Activated CD8-positive, alpha-beta memory T cell treated with anti-CD3 and anti-CD28 coated beads for 1 hour (primary cell): ENCODE data around the gene ZBTB20.

Experiments
- DNase-seq, 2 donors: peaks; one replicate each; pipeline ENCODE4 v3.0.0-alpha.2; 2020; ENCODE audit warnings: low read depth in 1 of 2; ENCODE audit errors: extremely low read depth in 1 of 2

The ZBTB20 gene

GRCh38 chr3:114363554-114364202, 783.4 kb downstream of the ZBTB20 start:
- no peak for DNase-seq

- no peak for DNase-seq
Measured at GRCh38 chr3:114362815-114363214, 784.3 kb downstream of the ZBTB20 start.

GRCh38 chr3:114361391-114361790, 785.7 kb downstream of the ZBTB20 start:
- no peak for DNase-seq

GRCh38 chr3:114356525-114356924, 790.6 kb downstream of the ZBTB20 start:
- DNase-seq: no peak

GRCh38 chr3:114356066-114356465, 791.0 kb downstream of the ZBTB20 start:
- DNase-seq: no peak

GRCh38 chr3:114355653-114356052, 791.4 kb downstream of the ZBTB20 start:
- DNase-seq: no peak

- no peak for DNase-seq
Measured at GRCh38 chr3:114351822-114352145, 795.3 kb downstream of the ZBTB20 start.

GRCh38 chr3:114351123-114351821, 795.8 kb downstream of the ZBTB20 start:
- DNase-seq: no peak

- no peak for DNase-seq
Measured at GRCh38 chr3:114350690-114351089, 796.4 kb downstream of the ZBTB20 start.

- DNase-seq: no peak
Measured at GRCh38 chr3:114350271-114350670, 796.8 kb downstream of the ZBTB20 start.

- DNase-seq: no peak
Measured at GRCh38 chr3:114344492-114344891, 802.6 kb downstream of the ZBTB20 start.

- DNase-seq: no peak
Measured at GRCh38 chr3:114338651-114339357, 808.3 kb downstream of the ZBTB20 start.

- DNase-seq: no peak
Measured at GRCh38 chr3:114336857-114337256, 810.2 kb downstream of the ZBTB20 start.

- DNase-seq: no peak
Measured at GRCh38 chr3:114336122-114336697, 810.9 kb downstream of the ZBTB20 start.

- DNase-seq: no peak
Measured at GRCh38 chr3:114333923-114334240, 813.2 kb downstream of the ZBTB20 start.

- DNase-seq: no peak
Measured at GRCh38 chr3:114333180-114333922, 813.7 kb downstream of the ZBTB20 start.

GRCh38 chr3:114332342-114333179, 814.5 kb downstream of the ZBTB20 start:
- no peak for DNase-seq

- DNase-seq: no peak
Measured at GRCh38 chr3:114331710-114332109, 815.4 kb downstream of the ZBTB20 start.

GRCh38 chr3:114331007-114331406, 816.1 kb downstream of the ZBTB20 start:
- DNase-seq: no peak

- DNase-seq: no peak
Measured at GRCh38 chr3:114329823-114330222, 817.3 kb downstream of the ZBTB20 start.
